Measurements from ENCODE around the gene XYLT1.
"Not testable (repeated sequence)": the region's sequence is repeated elsewhere in the genome, so short reads cannot be mapped to it uniquely, and the experiment has no call there.

XYLT1 gene

GRCh38 chr16:17330044-17330443 lies 140.7 kb downstream of the XYLT1 start:
- DNase-seq = peak; percentile 40

DNA sequence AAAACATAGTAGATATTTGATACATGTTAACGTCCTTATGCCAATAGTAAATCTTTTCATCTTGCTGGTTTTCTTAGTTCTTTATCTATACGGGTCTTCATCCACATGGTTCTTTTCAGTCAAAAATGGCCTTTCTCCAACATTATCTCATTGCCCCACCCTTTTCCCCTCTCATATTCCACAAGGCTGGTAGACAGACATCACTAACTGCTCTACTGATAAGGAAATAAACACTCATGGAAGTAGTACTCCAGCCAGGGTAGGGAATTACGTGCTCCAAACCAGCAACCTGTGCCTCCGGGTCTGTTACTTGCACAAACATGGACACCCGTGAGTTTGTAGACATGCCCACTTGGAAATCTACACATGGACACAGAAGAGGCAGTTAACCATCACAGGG lies 141.4 kb downstream of the XYLT1 start:
- DNase-seq = no peak

DNA sequence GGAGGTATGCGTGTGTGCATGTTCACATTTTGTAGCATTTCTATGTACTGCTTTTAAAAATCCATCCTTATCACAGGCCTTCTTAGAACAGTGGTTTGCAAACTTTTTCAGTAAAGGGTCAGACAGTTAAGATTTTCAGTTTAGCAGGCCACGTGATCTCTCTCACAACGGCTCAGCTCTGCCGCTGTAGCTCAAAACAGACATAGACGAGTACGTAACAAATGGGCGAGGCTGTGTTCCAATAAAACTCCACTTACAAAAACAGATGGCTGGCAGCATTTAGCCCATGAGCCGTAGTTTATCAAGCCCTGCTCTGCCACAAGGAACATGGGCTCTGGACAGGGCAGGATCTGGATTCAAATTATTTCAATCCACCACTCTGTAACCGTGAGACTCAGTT lies 141.8 kb downstream of the XYLT1 start:
- DNase-seq = peak; percentile 88

GRCh38 chr16:17327664-17328335 lies 143.0 kb downstream of the XYLT1 start:
- no peak for DNase-seq

DNA sequence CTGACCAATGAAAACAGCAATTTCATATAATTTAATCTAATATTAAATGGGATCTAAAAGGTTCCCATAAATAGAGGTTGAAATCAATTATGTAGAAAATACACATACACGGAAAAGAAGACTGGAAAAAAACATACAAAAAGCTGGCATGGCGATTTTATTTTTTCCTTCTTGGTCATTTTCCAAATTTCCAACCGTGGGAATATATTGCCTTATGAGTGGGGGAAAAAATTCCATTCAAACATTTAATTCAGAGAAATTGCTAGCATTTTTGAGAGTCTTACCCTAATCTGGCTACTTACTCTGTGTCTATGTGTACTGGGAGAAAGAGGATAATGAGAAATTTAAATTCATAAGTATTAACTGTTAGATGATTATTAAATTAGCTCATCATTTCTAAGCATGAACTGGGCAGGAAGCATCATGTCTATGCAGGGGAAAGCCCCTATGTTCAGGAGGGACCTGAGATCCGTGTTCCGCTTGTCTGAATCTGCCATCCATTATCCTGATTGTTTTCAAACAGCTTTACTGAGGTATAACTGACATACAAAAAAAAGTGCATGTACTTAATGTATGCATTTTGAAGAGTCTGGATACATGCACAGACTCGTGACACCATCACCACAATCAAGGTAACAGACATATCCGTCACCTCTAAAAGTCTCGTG lies 145.2 kb downstream of the XYLT1 start:
- no peak for DNase-seq

DNA sequence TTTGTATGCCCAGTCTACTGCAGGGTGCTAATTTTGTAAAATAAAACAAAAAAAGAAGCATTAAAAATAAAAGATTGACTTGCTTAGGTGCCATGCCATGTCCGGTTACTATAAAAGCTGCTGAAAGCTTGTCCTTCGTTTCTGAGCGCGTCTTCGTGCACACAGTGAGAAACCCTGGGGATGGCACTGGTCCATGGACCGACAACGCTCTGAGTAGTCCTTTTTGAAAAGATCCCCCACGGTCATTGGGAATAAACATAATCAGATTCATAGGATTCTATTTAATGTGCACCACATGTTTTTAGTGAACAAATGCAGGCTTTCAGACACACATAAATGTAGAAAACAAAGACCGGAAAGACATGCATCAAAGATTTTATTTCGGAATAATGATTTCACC lies 146.3 kb downstream of the XYLT1 start:
- no peak for DNase-seq

DNA sequence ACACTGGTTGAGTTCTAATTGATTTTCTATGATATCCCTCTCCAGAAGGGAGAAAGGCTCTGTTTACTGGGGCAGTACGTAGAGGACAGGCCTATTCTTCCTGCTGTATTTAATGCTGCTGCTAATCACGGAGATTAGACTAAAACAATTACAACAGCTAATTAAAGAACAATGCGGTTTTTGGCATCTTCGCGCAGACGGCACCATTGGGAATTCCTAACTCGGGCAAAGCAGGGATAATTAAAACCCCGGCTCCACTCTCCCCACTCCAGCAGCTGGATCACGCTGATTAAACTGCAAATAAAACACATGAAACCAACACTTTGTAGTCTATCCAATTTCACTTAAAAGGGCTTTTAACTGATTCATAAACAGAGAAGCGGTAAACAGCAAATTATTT lies 147.6 kb downstream of the XYLT1 start:
- peak; percentile 64 for DNase-seq

GRCh38 chr16:17321824-17322223 lies 148.9 kb downstream of the XYLT1 start:
- no peak for DNase-seq

GRCh38 chr16:17320009-17320408 lies 150.8 kb downstream of the XYLT1 start:
- DNase-seq = no peak

GRCh38 chr16:17318238-17318637 lies 152.5 kb downstream of the XYLT1 start:
- DNase-seq = no peak

DNA sequence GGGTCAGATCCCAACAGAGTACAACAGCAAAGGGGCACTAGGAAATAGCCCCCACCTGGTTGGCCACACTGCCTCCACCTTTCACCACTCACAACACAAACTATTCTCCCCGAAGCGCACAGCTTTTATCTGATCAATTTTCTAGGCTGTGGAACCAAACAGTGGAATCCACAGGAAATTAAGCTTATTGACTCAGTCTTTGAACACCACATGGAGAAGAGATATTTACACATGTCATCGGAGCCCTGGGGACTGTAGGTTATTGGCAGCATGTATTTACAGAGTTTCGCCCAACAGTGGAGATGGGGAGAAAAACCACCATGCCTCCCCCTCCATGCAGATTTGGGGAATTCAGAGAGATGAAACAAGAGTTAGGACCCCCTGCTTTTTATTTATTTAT lies 154.8 kb downstream of the XYLT1 start:
- no peak for DNase-seq

DNA sequence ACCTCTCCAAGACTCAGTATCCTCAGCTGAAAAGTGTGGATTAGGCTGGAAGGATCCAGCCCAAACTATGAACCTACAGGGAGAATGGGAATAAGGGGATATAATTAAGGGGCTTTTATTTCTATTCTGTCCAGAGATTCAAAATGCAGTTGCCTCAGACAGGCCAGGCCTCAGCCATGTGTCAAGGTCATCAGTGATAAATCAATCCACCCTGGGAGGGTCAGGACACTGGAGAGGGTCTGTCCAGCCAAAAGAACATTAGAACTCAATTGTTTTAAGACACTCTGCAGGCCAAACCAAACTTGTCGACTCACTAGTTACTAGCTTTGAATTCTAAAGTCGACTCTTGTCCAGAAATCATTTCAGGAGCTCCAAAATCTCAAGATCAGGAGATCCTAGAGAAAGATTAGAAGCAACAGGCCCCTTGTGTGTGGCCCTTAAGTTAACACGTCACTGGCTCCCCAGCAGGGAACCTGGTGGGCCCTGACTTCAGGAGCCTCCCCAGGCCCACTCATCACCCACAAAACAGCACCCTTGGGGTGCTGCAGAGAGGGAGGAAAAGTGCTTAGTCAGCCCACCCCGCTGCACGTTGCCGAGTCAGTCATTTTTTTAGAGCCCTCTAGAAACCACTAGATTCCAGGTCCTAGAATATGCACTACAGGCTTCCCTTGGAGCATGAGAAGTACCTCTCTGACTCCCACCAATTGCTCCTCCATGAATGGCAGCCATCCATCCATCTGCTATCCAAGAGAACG lies 156.8 kb downstream of the XYLT1 start:
- DNase-seq = no peak

DNA sequence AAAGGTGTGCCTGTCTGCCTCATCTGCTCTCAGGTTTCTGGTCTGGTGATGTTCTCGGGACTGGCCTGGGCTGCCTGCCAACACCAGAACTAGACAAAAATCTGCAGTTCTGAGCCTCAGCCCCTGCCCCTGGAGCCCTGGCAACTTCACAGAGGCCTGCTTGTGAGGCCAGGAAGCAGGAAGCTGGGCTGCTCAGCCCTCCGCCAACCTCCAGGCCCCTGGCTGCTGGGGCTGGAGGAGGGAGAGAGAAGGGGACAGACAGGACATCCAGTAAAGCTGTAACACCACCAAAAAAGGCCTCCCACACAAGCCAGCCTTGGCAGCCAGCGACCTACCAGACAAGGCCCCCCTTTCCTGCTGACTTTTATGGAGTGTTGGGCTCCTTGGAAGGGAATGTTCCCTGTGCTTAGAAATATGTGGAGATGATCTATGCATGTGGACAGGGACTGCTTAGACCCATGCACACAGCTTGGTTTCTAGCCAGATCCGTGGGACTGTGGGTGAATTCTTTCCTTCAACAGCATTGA lies 157.6 kb downstream of the XYLT1 start:
- DNase-seq = no peak

- DNase-seq = no peak
These were observed 158.6 kb downstream of the XYLT1 start for GRCh38 chr16:17312094-17312710.

DNA sequence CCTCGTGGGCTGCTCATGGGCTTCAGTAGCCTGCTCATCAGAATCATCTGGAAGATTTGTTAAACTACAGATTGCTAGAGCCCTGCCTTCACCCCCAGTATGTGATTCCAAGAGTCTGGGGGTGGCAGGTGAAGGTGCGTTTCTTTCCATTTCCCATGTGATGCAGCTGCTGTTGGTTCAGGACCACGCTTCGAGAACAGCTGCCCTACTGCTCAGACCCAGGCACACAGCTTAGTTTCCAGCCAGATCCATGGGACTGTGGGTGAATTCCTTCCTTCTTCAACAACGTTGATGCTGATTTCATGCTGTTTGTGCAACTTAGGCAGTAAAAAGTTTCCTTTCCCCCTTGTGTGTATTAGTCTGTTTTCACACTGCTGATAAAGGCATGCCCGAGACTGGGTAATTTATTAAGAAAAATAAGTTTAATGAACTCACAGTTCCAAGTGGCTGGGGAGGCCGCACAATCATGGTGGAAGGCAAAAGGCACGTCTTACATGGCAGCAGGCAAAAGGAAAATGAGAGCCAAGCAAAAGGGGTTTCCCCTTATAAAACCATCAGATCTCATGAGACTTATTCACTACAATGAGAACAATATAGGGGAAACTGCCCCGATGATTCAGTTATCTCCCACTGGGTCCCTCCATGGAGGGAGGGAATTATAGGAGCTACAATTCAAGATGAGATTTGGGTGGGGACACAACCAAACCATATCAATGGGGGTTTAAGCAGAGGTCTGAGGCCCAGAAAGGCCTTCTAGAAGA lies 159.2 kb downstream of the XYLT1 start:
- DNase-seq = no peak

DNA sequence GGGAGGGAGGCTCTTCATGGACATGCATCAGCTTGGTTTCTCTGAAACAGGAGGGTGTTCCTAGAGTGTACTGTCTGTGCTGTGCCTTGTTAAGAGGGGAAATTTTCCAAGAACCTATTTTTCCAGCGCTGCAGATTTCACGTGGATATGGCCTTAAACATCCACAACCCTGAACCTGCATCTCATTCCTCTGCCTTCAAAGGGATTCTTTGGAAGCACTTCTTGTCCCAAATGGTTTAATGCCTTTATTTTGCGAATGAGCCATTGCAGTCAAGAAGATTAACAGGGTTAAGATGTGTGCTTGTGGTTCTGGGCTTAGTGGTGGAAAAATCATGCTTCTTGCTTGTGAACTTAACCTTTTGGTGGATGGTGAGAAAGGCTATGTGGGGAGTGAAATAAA lies 161.2 kb downstream of the XYLT1 start:
- no peak for DNase-seq

GRCh38 chr16:17308186-17308585 lies 162.6 kb downstream of the XYLT1 start:
- no peak for DNase-seq

GRCh38 chr16:17307504-17307903 lies 163.3 kb downstream of the XYLT1 start:
- no peak for DNase-seq

GRCh38 chr16:17306745-17307144 lies 164.0 kb downstream of the XYLT1 start:
- no peak for DNase-seq

GRCh38 chr16:17306211-17306610 lies 164.5 kb downstream of the XYLT1 start:
- DNase-seq = not testable (repeated sequence)

- no peak for DNase-seq
These were observed 165.1 kb downstream of the XYLT1 start for GRCh38 chr16:17305694-17306093.

DNA sequence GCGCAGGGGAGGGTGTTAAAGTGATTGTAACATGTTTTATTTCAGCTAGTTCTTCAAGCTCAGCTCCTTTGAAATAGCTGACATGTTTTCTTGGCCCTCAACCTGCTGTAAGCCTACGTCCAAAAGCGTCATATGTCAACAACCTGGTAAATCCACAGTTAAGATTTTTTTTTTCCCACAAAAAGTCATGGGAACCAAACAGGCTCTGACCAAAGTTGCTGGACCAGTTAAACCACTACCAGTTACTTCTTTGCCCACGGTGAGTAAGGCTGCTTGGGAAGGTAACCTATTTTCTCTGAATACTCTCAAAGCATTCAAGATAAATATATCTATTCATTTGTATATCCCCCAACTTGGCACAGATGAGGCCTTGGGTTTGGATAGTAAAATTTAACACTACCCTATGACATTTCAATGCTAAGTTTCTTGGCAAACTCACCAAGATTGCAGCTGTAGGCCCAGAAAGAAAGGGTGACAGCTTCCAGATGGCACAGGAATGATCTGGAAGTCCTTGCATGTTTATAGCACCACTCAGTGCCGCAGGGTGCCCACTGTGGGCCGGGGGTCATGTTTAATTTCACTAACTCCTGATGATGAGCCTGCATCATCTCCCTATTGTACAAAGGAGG lies 166.2 kb downstream of the XYLT1 start:
- DNase-seq = no peak

Measured in NCI-H1694 (cell line).